OCI-LY3 (cell line): ENCODE results near the gene SYNE1.

Experiments
- H2AFZ ChIP-seq: fragments of 200-600, 300-600 bp; shearing (Covaris generic); 2 replicates; pipeline ENCODE4 v1.6.0; 2014; ENCODE audit warnings: antibody characterized with exemption, low read depth, low read length
- H3K27ac ChIP-seq: fragments of 200-600, 300-600 bp; sonication (generic); 2 replicates; pipeline ENCODE4 v1.5.1; 2014; ENCODE audit warnings: mild to moderate bottlenecking, low read length, moderate library complexity, mixed read lengths
- H3K27me3 ChIP-seq: fragments of 200-600, 300-600 bp; sonication (generic); 2 replicates; pipeline ENCODE4 v1.6.1; 2014; ENCODE audit warnings: low read depth, low read length, mixed read lengths
- H3K36me3 ChIP-seq: fragments of 200-600, 300-600 bp; sonication (generic); replicated peaks from 2 replicates; pipeline ENCODE3; 2014; ENCODE audit warnings: low read depth, low read length, mixed read lengths
- H3K4me1 ChIP-seq: fragments of 300-600, 200-600 bp; sonication (generic); 2 replicates; pipeline ENCODE4 v1.6.1; 2014; ENCODE audit warnings: low read length, mixed read lengths
- H3K4me2 ChIP-seq: fragments of 200-600, 300-600 bp; sonication (generic); 2 replicates; pipeline ENCODE4 v1.6.1; 2014; ENCODE audit warnings: low read length, mixed read lengths
- H3K4me3 ChIP-seq: fragments of 300-600, 200-600 bp; sonication (generic); 2 replicates; pipeline ENCODE4 v1.5.1; 2014; ENCODE audit warnings: antibody characterized with exemption, mild to moderate bottlenecking, low read length, moderate library complexity
- H3K79me2 ChIP-seq: fragments of 300-600, 200-600 bp; shearing (Covaris generic); 2 replicates; pipeline ENCODE4 v1.6.1; 2014; ENCODE audit warnings: mild to moderate bottlenecking, low read length, mixed read lengths
- H3K9ac ChIP-seq: fragments of 300-600, 200-600 bp; shearing (Covaris generic); 2 replicates; pipeline ENCODE4 v1.6.0; 2014; ENCODE audit warnings: mild to moderate bottlenecking, low read length, moderate library complexity
- H3K9me3 ChIP-seq: fragments of 200-600, 300-600 bp; shearing (Covaris generic); 2 replicates; pipeline ENCODE4 v1.6.1; 2014; ENCODE audit warnings: low read length, mixed read lengths; ENCODE audit not compliant: insufficient read depth
- H4K20me1 ChIP-seq: fragments of 200-600, 300-600 bp; sonication (generic); 2 replicates; pipeline ENCODE4 v1.6.1; 2016; ENCODE audit warnings: low read length, mixed read lengths; ENCODE audit not compliant: insufficient read depth
- CTCF ChIP-seq: fragments of 200-600, 300-600 bp; sonication (generic); IDR thresholded peaks from 2 replicates; pipeline ENCODE4 v1.5.1; 2014; ENCODE audit warnings: antibody characterized with exemption, low read length, low read depth
- EZH2phosphoT487 ChIP-seq: fragments of 200-600 bp; shearing (Covaris generic); IDR thresholded peaks from 2 replicates; pipeline ENCODE4 v1.6.1; 2018; ENCODE audit warnings: antibody characterized with exemption, mixed run types, low read depth

SYNE1 gene

DNA sequence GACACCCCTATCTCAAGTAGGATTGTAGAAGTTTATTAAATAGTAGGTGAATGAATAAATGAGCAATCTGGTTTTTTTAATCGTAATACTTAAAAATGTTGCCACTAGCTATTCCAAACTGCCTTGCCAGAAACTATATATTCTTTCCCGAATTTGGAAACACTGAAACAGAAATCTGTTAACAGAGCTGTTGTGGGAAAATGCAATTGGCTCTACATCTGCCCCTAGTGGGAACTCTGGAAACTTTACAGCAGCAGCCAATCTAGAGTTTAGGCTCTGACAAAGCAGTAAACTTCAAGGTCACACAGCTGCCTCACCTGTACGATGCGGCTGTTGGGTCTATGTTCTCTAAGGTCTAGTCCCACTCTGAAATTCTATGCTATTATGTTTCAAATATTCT lies 41.7 kb downstream of the SYNE1 start:
- H2AFZ ChIP-seq, result no peak overlapping the region
- no peaks in the 10 kb centered on the region for H4K20me1 ChIP-seq
- H3K4me1 ChIP-seq, result no peaks in the 10 kb centered on the region
- no peaks in the 10 kb centered on the region for H3K27me3 ChIP-seq
- no peaks in the 10 kb centered on the region for H3K36me3 ChIP-seq
- H3K9ac ChIP-seq, result no peak overlapping the region
- no peak overlapping the region for H3K27ac ChIP-seq
- TF ChIP-seq EZH2phosphoT487 (no peak), CTCF (no peak)
- H3K9me3 ChIP-seq, result no peaks in the 10 kb centered on the region
- H3K4me2 ChIP-seq, result no peak overlapping the region
- no peaks in the 10 kb centered on the region for H3K79me2 ChIP-seq
- H3K4me3 ChIP-seq, result no peak overlapping the region

DNA sequence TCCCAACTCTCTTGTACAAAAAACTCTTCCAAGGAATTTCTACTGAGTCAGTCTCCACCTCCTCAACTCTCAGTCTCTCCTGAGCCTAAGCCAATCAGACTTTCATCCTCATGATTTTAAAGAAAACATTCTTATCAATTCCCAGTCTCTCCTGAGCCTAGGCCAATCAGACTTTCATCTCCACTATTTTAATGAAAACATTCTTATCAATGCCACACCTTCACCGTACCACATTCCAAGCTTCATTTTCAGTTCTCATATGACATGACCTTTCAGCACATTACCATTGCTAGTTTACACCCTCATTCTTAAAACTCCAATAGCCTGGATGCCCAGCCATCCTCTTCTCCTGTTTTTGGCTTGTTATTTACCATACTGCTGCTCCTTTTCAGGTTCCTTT lies 42.5 kb downstream of the SYNE1 start:
- H4K20me1 ChIP-seq, result no peaks in the 10 kb centered on the region
- no peak overlapping the region for H3K4me3 ChIP-seq
- no peaks in the 10 kb centered on the region for H3K36me3 ChIP-seq
- no peaks in the 10 kb centered on the region for H3K79me2 ChIP-seq
- no peak overlapping the region for H2AFZ ChIP-seq
- no peaks in the 10 kb centered on the region for H3K9me3 ChIP-seq
- H3K4me1 ChIP-seq, result no peaks in the 10 kb centered on the region
- H3K27me3 ChIP-seq, result no peaks in the 10 kb centered on the region
- H3K4me2 ChIP-seq, result no peak overlapping the region
- TF ChIP-seq CTCF (no peak), EZH2phosphoT487 (no peak)
- H3K9ac ChIP-seq, result no peak overlapping the region
- no peak overlapping the region for H3K27ac ChIP-seq

GRCh38 chr6:152588456-152588855 lies 48.7 kb downstream of the SYNE1 start:
- no peaks in the 10 kb centered on the region for H3K36me3 ChIP-seq
- H3K27ac ChIP-seq, result no peak overlapping the region
- H3K27me3 ChIP-seq, result no peaks in the 10 kb centered on the region
- no peak overlapping the region for H3K9ac ChIP-seq
- TF ChIP-seq CTCF, result no peak
- no peak for TF ChIP-seq EZH2phosphoT487
- H3K79me2 ChIP-seq, result no peaks in the 10 kb centered on the region
- H2AFZ ChIP-seq, result no peak overlapping the region
- H3K9me3 ChIP-seq, result no peaks in the 10 kb centered on the region
- H3K4me3 ChIP-seq, result no peak overlapping the region
- no peaks in the 10 kb centered on the region for H4K20me1 ChIP-seq
- peaks cover 10% of the 10 kb centered on the region for H3K4me1 ChIP-seq
- H3K4me2 ChIP-seq, result no peak overlapping the region

- H3K4me3 ChIP-seq, result no peak overlapping the region
Measured at GRCh38 chr6:152587473-152587872, 49.7 kb downstream of the SYNE1 start.

More at GRCh38 chr6:152587473-152587872, 49.7 kb downstream of the SYNE1 start:
- H3K79me2 ChIP-seq, result no peaks in the 10 kb centered on the region
- H3K27me3 ChIP-seq, result no peaks in the 10 kb centered on the region
- no peaks in the 10 kb centered on the region for H3K9me3 ChIP-seq
- H4K20me1 ChIP-seq, result no peaks in the 10 kb centered on the region
- H2AFZ ChIP-seq, result no peak overlapping the region
- H3K9ac ChIP-seq, result no peak overlapping the region
- H3K36me3 ChIP-seq, result no peaks in the 10 kb centered on the region
- peaks cover 10% of the 10 kb centered on the region for H3K4me1 ChIP-seq
- H3K4me2 ChIP-seq, result no peak overlapping the region
- no peak overlapping the region for H3K27ac ChIP-seq
- no peak for TF ChIP-seq CTCF
- no peak for TF ChIP-seq EZH2phosphoT487
